GM19099 (cell line): ENCODE measurements around the gene PDGFRB.

ENCODE experiments used
- POLR2A ChIP-seq: IDR thresholded peaks from 3 replicates; pipeline ENCODE4 v1.6.1; 2011; ENCODE audit warnings: low read depth; ENCODE audit not compliant: insufficient read length; ENCODE audit errors: extremely low read depth

PDGFRB gene

DNA sequence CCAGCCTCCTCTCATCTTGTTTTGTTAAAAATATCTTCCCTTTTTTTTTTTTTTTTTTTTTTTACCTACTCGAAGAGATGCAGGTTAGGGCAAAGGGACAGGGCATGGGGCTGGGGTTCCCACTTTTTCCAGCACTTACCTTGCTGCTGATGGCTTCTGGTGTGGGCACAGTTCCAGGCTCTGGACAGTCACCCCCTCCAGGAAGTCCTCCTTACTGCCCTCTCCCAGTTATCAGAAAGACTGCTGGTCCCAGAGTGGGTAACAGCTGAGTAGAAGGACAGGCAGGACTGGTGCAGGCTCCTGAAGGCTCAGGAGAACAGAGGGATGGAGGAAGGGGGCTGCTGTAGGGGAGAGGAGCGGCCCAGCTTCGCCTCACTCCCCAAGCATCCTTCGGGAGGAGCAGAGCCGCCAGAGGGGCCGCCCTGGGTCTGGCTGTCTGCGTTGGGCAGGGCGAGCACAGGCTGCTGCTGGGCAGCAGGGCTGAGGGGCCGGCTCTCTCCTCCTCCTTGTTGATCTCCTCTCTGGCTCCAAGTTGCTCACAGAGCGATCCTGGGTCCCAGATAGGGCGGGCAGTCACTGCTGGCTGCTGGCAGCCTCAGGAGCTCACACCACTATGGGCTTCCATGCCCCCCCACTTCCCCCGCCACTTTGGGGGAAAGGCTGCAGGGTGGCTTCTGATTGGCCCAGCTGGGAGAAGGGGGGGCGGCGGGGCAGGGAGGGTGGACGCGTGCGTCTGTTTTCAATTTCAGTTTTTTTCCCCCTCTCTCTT, at the start of gene PDGFRB:
Gene PDGFRB, minus strand, starts transcription at position 588 of the 769 bp plus-strand sequence. CDS start 18,798 bp downstream, outside the sequence.
- TF ChIP-seq POLR2A: no peak

DNA sequence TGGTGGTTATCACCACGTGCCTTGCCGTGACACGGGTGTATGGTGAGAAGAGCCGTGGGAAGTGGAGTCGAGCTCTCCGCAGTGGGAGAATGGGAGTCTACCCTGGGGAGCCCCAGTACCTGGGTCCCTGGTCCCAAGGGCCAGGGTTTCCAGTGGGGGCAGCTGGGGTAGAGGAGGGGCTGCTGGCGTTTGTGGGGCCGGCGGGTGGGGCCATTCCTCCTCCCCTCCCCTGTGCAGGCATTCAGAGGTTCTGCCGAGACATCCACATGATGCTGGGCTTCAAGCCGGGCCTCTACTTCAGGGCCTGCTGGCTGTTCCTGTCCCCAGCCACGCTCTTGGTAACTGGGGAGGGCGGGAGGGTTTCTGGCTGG, 48.9 kb upstream of the PDGFRB start:
- no peak for TF ChIP-seq POLR2A

DNA sequence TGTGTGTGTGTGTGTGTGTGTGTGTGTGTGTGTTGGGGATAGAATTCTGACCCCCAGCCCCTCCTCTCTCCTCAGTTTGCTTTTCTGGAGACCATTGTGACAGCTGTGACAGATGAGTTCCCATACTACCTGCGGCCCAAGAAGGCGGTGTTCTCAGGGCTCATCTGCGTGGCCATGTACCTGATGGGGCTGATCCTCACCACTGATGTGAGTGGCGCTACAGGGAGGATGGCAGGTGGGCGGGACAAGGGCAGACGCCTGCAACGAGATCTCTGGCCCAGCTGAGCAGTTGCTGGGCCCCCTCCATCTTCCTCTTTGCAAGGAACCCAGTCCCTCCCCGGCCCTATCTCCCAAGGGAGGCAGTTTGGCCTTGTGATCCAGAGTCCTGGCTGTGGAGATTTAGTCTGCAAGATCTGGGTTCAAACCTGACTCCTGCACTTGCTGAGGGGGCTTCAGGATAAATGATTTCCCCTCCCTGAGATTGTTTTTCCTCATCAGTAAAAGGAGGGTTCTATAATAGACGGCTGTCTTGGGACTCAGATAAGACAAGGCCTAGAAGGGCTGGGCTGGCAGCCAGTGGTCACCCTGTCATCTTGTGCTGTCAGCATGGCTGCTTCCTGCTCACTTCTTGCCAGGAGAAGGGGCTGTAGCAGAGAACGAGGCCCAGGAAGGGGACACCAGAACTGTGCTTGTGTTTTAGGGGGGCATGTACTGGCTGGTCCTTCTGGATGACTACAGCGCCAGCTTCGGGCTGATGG, 48.4 kb upstream of the PDGFRB start:
- TF ChIP-seq POLR2A: no peak

DNA sequence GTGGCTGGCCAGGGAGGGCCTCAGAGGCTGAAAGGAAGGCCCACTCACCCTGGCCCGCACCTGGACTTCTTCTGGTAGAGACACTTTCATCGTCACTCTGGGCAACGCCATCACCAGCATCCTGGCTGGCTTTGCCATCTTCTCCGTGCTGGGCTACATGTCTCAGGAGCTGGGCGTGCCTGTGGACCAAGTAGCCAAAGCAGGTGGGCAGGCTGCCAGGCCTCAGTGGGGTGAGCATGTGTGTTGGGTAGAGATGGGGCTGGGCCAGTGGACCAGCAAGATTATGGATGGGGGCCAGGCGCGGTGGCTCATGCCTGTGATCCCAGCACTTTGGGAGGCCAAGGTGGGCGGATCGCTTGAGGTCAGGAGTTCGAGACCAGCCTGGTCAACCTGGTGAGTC, 46.9 kb upstream of the PDGFRB start:
- no peak for TF ChIP-seq POLR2A

- no peak for TF ChIP-seq POLR2A
Observed at GRCh38 chr5:150197476-150197875, 41.8 kb upstream of the PDGFRB start.

DNA sequence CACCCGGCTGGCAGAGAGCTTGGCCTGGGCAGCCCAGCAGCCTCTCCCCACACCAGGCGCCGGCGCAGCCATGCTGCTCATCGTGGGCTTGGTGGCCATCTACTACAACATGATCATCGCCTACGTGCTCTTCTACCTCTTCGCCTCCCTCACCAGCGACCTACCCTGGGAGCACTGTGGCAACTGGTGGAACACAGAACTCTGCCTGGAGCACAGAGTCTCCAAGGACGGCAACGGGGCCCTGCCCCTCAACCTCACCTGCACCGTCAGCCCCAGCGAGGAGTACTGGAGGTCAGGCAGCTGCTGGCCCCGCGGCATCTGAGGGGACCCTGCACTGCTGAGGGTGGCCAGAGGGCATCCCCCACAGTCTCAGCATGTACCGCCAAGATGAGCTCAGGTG, 41.3 kb upstream of the PDGFRB start:
- no peak for TF ChIP-seq POLR2A

GRCh38 chr5:150196514-150196913, 40.9 kb upstream of the PDGFRB start:
- no peak for TF ChIP-seq POLR2A

GRCh38 chr5:150195736-150196485, 40.3 kb upstream of the PDGFRB start:
- TF ChIP-seq POLR2A: no peak

GRCh38 chr5:150192462-150192861, 36.8 kb upstream of the PDGFRB start:
- no peak for TF ChIP-seq POLR2A

DNA sequence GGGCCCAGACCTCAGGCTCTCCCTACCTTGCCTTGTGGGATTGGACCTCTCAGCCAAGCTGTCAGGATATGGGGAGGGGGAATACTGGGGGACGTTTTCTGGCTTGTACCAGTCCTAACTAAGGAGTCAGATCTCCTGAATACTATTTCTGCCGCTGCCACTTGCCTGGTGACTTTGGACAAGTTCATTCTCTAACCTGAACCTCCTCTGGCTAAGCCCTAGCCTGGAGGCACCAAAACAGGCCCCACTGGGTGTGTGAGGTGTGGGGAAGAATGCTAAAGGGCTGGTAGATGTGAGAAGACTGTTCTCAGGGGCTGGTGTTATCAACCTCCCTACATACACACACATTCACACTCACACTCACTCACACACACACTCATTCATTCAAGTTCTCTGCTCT, 35.3 kb upstream of the PDGFRB start:
- no peak for TF ChIP-seq POLR2A

GRCh38 chr5:150190503-150190979, 34.9 kb upstream of the PDGFRB start:
- no peak for TF ChIP-seq POLR2A

- no peak for TF ChIP-seq POLR2A
Observed at GRCh38 chr5:150189728-150190502, 34.3 kb upstream of the PDGFRB start, which contains the start of gene SLC6A7. Gene SLC6A7, plus strand, starts transcription at chr5:150190062. Its CDS starts 266 bp downstream, at chr5:150190328.

DNA sequence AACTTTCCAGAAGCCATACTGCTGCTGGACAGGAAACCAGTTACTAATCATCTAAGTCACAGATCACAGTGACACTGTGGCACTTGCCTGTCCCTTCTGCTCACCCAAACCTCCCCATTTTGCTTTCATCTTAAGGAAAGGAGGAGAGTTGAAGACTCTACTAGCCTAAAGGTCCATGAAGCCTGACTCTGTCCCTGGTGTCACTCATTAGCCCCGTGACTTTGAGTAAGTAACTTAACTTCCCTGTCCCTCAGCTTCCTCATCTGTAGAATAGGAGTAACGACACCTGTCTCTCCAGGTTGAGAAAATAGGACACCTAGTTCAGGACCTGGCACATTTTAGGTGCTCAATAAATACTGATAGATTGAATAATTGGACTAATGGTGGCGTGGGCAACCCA, 33.7 kb upstream of the PDGFRB start:
- TF ChIP-seq POLR2A: no peak

DNA sequence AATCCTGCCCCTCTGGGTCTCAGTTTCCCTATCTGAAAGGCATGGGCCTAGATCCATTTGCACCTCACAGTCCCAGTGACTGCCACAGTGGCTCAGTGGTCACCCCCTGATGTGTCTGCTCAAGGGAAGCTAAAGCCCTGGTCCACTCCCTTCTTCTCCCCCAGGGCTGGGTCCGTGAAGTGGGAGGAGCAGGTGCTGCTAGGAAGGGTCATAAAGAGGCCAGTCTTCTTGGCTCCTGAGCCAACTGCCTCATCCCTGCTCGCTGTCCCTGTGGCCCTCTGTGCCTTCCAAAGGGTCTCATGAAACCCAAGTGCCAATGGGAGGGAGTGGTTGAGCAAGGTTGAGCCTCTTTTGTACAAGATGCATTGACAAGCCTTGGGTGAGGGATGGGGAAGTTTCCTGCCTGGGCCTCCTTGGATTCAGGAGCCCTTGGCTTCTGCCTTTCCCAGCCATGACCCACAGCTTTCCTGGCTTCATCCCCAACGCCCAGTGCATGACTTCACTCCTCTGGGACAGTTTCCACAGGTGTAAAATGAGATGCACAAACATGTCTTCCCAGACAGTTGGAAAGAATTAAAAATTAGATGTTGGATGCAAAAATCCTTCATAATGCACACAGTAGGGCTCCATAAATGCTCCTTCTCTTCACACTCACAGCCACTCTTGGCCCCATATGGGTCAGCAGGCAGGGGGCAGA, 32.6 kb upstream of the PDGFRB start:
- no peak for TF ChIP-seq POLR2A
